ENCODE data around the gene CCNT2.
"Not testable (repeated sequence)": the region's sequence is repeated elsewhere in the genome, so short reads cannot be mapped to it uniquely, and the experiment has no call there.

CCNT2 gene

DNA sequence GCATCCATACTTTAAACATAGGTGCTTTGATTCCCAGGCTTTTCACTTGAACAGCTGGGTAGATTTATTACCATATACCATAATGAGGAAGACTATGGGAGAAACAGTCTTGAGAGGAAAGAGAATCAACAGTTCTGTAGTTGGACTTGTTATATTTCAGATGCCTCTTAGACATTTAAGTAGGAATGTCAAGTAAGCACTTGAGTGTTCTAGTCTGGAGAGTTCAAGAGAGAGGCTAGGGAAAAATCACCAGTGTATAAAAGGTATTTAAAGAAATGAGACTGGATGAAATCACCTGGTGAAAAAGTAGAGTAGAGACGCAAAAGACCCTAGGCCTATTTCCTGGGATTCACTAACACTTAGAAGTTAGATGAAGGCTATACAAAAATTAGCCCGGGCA is 13.5 kb upstream of the CCNT2 start:
- Histone ChIP-seq H2BK5ac (ENCODE audit: low read depth, low read length, poor library complexity, severe bottlenecking) (no peak overlapping the region), H3K27ac (ENCODE audit: low read length, poor library complexity, severe bottlenecking) (no peak overlapping the region), H3K4me1 (ENCODE audit: control insufficient read depth, insufficient read depth, low read depth, low read length) (no peaks in the 10 kb centered on the region), H2BK120ac (ENCODE audit: low read depth, low read length) (no peak overlapping the region), H3K4me3 (ENCODE audit: insufficient read depth in 1 of 2, low read depth in 1 of 2, low read length in 2 of 2) (no peak overlapping the region), H4K91ac (ENCODE audit: low read length) (no peak overlapping the region), H2BK12ac (ENCODE audit: low read length in 2 of 2) (no peak overlapping the region), H2BK15ac (ENCODE audit: low read depth, poor library complexity, severe bottlenecking) (no peak overlapping the region), H3K14ac (ENCODE audit: low read length in 2 of 2) (no peak overlapping the region), H3K23ac (ENCODE audit: low read length in 2 of 2) (no peak overlapping the region), H2AK5ac (ENCODE audit: low read length, severe bottlenecking) (no peak overlapping the region), H3K4me2 (ENCODE audit: low read length, poor library complexity, severe bottlenecking) (no peak overlapping the region), H3K4ac (ENCODE audit: low read depth in 1 of 2, low read length in 2 of 2) (no peak overlapping the region), H3K9me3 (ENCODE audit: control insufficient read depth, low read length) (no peaks in the 10 kb centered on the region), H3K27me3 (ENCODE audit: control insufficient read depth in 1 of 2, insufficient read depth in 1 of 2, low read length in 2 of 2) (no peaks in the 10 kb centered on the region), H3K79me1 (replicated peaks; ENCODE audit: low read length, poor library complexity, severe bottlenecking) (peaks cover 1% of the 10 kb centered on the region), H3K18ac (ENCODE audit: low read depth in 1 of 2, low read length in 2 of 2) (no peak overlapping the region), H3K9ac (ENCODE audit: low read length) (no peak overlapping the region), H4K8ac (ENCODE audit: low read length) (no peak overlapping the region), H3K36me3 (ENCODE audit: control insufficient read depth in 1 of 2, insufficient read depth in 2 of 2, low read depth in 1 of 2, low read length in 2 of 2) (no peaks in the 10 kb centered on the region), H2AFZ (ENCODE audit: low read depth, low read length) (no peak overlapping the region)
- 100% methylated on average over 2 of the region's 2 CpGs for WGBS
- DNase-seq = no peak

DNA sequence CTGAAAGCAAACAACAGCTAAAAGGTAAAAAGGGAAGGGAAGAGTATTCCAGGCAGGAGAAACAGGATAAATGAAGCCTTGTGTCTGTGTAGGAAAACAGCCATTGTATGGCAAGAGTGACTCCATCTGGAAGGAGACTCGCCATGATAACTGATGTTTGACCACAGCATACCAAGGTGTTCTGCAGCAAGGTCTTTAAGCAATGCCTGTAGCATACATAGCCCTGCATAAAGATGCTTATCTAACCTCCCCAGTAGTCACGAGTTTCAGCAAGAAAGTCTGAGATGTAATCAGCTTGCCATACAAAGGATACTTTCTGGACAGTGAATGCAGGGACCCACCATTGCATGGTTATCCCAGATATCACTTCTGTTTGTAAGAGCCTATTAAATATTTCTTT is 11.9 kb upstream of the CCNT2 start:
- H2BK120ac ChIP-seq (ENCODE audit: low read depth, low read length) = no peak overlapping the region
- no peak overlapping the region for H3K27ac ChIP-seq (ENCODE audit: low read length, poor library complexity, severe bottlenecking)
- H3K23ac ChIP-seq (ENCODE audit: low read length in 2 of 2) = no peak overlapping the region
- 63% methylated on average over 2 of the region's 2 CpGs for WGBS
- H3K36me3 ChIP-seq (ENCODE audit: control insufficient read depth in 1 of 2, insufficient read depth in 2 of 2, low read depth in 1 of 2, low read length in 2 of 2) = no peaks in the 10 kb centered on the region
- H2AFZ ChIP-seq (ENCODE audit: low read depth, low read length) = no peak overlapping the region
- no peak overlapping the region for H3K14ac ChIP-seq (ENCODE audit: low read length in 2 of 2)
- H3K9ac ChIP-seq (ENCODE audit: low read length) = no peak overlapping the region
- H4K8ac ChIP-seq (ENCODE audit: low read length) = no peak overlapping the region
- no peak overlapping the region for H3K18ac ChIP-seq (ENCODE audit: low read depth in 1 of 2, low read length in 2 of 2)
- no peak overlapping the region for H2BK5ac ChIP-seq (ENCODE audit: low read depth, low read length, poor library complexity, severe bottlenecking)
- H3K27me3 ChIP-seq (ENCODE audit: control insufficient read depth in 1 of 2, insufficient read depth in 1 of 2, low read length in 2 of 2) = no peaks in the 10 kb centered on the region
- H3K79me1 ChIP-seq (replicated peaks; ENCODE audit: low read length, poor library complexity, severe bottlenecking) = peaks cover 1% of the 10 kb centered on the region
- H3K4me2 ChIP-seq (ENCODE audit: low read length, poor library complexity, severe bottlenecking) = no peak overlapping the region
- H4K91ac ChIP-seq (ENCODE audit: low read length) = no peak overlapping the region
- no peak overlapping the region for H3K4me3 ChIP-seq (ENCODE audit: insufficient read depth in 1 of 2, low read depth in 1 of 2, low read length in 2 of 2)
- H3K4ac ChIP-seq (ENCODE audit: low read depth in 1 of 2, low read length in 2 of 2) = no peak overlapping the region
- no peaks in the 10 kb centered on the region for H3K9me3 ChIP-seq (ENCODE audit: control insufficient read depth, low read length)
- H2AK5ac ChIP-seq (ENCODE audit: low read length, severe bottlenecking) = no peak overlapping the region
- no peak for DNase-seq
- no peak overlapping the region for H2BK15ac ChIP-seq (ENCODE audit: low read depth, poor library complexity, severe bottlenecking)
- no peak overlapping the region for H2BK12ac ChIP-seq (ENCODE audit: low read length in 2 of 2)
- no peaks in the 10 kb centered on the region for H3K4me1 ChIP-seq (ENCODE audit: control insufficient read depth, insufficient read depth, low read depth, low read length)

DNA sequence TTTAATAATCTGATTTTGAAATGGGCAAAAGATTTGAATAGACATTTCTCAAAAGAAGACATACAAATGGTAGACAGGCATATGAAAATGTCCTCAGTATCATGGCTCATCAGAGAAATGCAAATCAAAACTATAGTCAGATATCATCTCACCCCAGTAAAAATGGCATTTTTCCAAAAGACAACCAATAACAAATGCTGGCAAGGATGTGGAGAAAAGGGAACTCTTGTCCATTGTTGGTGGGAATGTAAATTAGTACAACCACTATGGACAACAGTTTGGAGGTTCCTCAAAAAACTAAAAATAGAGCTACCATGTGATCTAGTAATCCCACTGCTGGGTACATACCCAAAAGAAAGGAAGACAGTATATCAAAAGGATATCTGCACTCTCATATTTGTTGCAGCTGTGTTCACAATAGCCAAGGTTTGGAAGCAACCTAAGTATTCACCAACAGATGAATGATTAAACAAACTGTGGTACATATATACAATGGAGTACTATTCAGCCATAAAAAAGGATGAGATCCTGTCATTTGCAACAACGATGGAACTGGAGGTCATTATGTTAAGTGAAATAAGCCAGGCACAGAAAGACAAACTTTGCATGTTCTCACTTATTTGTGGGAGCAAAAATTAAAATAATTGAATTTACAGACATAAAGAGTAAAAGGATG is 11.0 kb upstream of the CCNT2 start:
- not testable (repeated sequence) for H3K4me3 ChIP-seq (ENCODE audit: insufficient read depth in 1 of 2, low read depth in 1 of 2, low read length in 2 of 2); H2BK15ac ChIP-seq (ENCODE audit: low read depth, poor library complexity, severe bottlenecking); H3K27me3 ChIP-seq (ENCODE audit: control insufficient read depth in 1 of 2, insufficient read depth in 1 of 2, low read length in 2 of 2); H2BK120ac ChIP-seq (ENCODE audit: low read depth, low read length); DNase-seq; H2BK12ac ChIP-seq (ENCODE audit: low read length in 2 of 2); H3K4me1 ChIP-seq (ENCODE audit: control insufficient read depth, insufficient read depth, low read depth, low read length); H3K9me3 ChIP-seq (ENCODE audit: control insufficient read depth, low read length); H3K18ac ChIP-seq (ENCODE audit: low read depth in 1 of 2, low read length in 2 of 2); H2AK5ac ChIP-seq (ENCODE audit: low read length, severe bottlenecking); H2BK5ac ChIP-seq (ENCODE audit: low read depth, low read length, poor library complexity, severe bottlenecking); H4K91ac ChIP-seq (ENCODE audit: low read length); H4K8ac ChIP-seq (ENCODE audit: low read length); H3K23ac ChIP-seq (ENCODE audit: low read length in 2 of 2); H2AFZ ChIP-seq (ENCODE audit: low read depth, low read length); H3K14ac ChIP-seq (ENCODE audit: low read length in 2 of 2); H3K4me2 ChIP-seq (ENCODE audit: low read length, poor library complexity, severe bottlenecking); H3K36me3 ChIP-seq (ENCODE audit: control insufficient read depth in 1 of 2, insufficient read depth in 2 of 2, low read depth in 1 of 2, low read length in 2 of 2); H3K9ac ChIP-seq (ENCODE audit: low read length); H3K79me1 ChIP-seq (replicated peaks; ENCODE audit: low read length, poor library complexity, severe bottlenecking); H3K27ac ChIP-seq (ENCODE audit: low read length, poor library complexity, severe bottlenecking); H3K4ac ChIP-seq (ENCODE audit: low read depth in 1 of 2, low read length in 2 of 2)
- 55% methylated on average over 1 of the region's 1 CpG for WGBS

DNA sequence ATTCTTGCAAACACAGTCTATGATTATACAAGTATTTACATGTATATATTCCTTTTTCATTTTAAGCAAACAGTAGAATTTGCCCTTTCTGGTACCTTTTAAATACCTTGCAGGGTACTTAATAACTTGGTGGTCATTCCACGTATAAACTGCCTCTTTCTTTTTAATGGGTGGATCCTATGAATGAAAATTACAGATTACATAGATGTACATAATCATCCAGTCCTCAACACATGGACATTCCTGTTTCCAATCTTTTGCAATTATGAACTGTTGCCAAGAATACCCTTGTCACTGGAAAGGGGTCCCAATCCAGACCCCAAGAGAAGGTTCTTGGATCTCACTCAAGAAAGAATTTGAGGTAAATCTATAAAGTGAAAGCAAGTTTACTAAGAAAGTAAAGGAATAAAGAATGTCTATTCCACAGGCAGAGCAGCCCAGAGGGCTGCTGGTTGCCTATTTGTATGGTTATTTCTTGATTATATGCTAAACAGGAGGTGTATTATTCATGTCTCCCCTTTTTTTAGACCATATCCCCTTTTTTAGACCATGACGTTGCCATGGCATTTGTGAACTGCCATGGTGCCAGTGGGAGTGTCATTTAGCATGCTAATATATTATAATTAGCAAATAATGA is 7.7 kb upstream of the CCNT2 start:
- no peak overlapping the region for H3K4ac ChIP-seq (ENCODE audit: low read depth in 1 of 2, low read length in 2 of 2)
- H3K27ac ChIP-seq (ENCODE audit: low read length, poor library complexity, severe bottlenecking) = no peak overlapping the region
- no peak overlapping the region for H3K18ac ChIP-seq (ENCODE audit: low read depth in 1 of 2, low read length in 2 of 2)
- no CpG with 5 or more reads among the region's 2 CpGs for WGBS
- no peak overlapping the region for H2BK5ac ChIP-seq (ENCODE audit: low read depth, low read length, poor library complexity, severe bottlenecking)
- H4K91ac ChIP-seq (ENCODE audit: low read length) = no peak overlapping the region
- H2AFZ ChIP-seq (ENCODE audit: low read depth, low read length) = no peak overlapping the region
- no peak overlapping the region for H3K14ac ChIP-seq (ENCODE audit: low read length in 2 of 2)
- H3K4me2 ChIP-seq (ENCODE audit: low read length, poor library complexity, severe bottlenecking) = no peak overlapping the region
- peaks cover 1% of the 10 kb centered on the region for H3K79me1 ChIP-seq (replicated peaks; ENCODE audit: low read length, poor library complexity, severe bottlenecking)
- H3K4me1 ChIP-seq (ENCODE audit: control insufficient read depth, insufficient read depth, low read depth, low read length) = no peaks in the 10 kb centered on the region
- no peaks in the 10 kb centered on the region for H3K9me3 ChIP-seq (ENCODE audit: control insufficient read depth, low read length)
- no peak overlapping the region for H2BK15ac ChIP-seq (ENCODE audit: low read depth, poor library complexity, severe bottlenecking)
- H3K9ac ChIP-seq (ENCODE audit: low read length) = no peak overlapping the region
- H2BK12ac ChIP-seq (ENCODE audit: low read length in 2 of 2) = no peak overlapping the region
- no peak overlapping the region for H3K4me3 ChIP-seq (ENCODE audit: insufficient read depth in 1 of 2, low read depth in 1 of 2, low read length in 2 of 2)
- H2BK120ac ChIP-seq (ENCODE audit: low read depth, low read length) = no peak overlapping the region
- no peaks in the 10 kb centered on the region for H3K36me3 ChIP-seq (ENCODE audit: control insufficient read depth in 1 of 2, insufficient read depth in 2 of 2, low read depth in 1 of 2, low read length in 2 of 2)
- H4K8ac ChIP-seq (ENCODE audit: low read length) = no peak overlapping the region
- no peak overlapping the region for H2AK5ac ChIP-seq (ENCODE audit: low read length, severe bottlenecking)
- no peaks in the 10 kb centered on the region for H3K27me3 ChIP-seq (ENCODE audit: control insufficient read depth in 1 of 2, insufficient read depth in 1 of 2, low read length in 2 of 2)
- H3K23ac ChIP-seq (ENCODE audit: low read length in 2 of 2) = no peak overlapping the region
- no peak for DNase-seq
